ENCODE measurements around the gene ACP3. TPM values are rescaled to one million over a fixed set of nuclear protein-coding genes. Genes with fewer than 3 reads are reported as not detected.

Gene ACP3
- total RNA-seq, 2 donors from 2014 or later = 0.34 to 1.5 TPM

- no peaks in the 10 kb centered on the region for H3K9me3 ChIP-seq (ENCODE audit: control insufficient read depth, low read length, poor library complexity, severe bottlenecking)
- Mint-ChIP-seq H3K4me1 (no peaks in the 10 kb centered on the region), H3K4me3 (no peak overlapping the region), H3K36me3 (ENCODE audit: low read depth) (no peaks in the 10 kb centered on the region), H3K27me3 (peaks cover 17% of the 10 kb centered on the region), H3K27ac (no peak overlapping the region)
- ATAC-seq (no peak), DNase-seq (no peak)
Measured at GRCh38 chr3:132407025-132407424, 89.8 kb downstream of the ACP3 start.

Other genes with a start within 250 kb of the ACP3 start
- gene DNAJC13, start 100.1 kb downstream of the ACP3 start, total RNA-seq = 10 to 100 TPM; 26.1 to 30.7 TPM